ENCODE data around the gene GALNT10. TPM values are rescaled to one million over a fixed set of nuclear protein-coding genes. Genes with fewer than 3 reads are reported as not detected.

Gene GALNT10
- total and polyA plus RNA-seq, 2 of the 4 experiments (the other 2 are of a cell fraction) = 46.2 to 67.0 TPM

GRCh38 chr5:154460172-154460571 lies 269.6 kb downstream of the GALNT10 start:
- POLR2A ChIA-PET (ENCODE audit: unreplicated experiment) = no interaction called here
- Histone ChIP-seq H3K18ac (ENCODE audit: low read depth, low read length) (no peak overlapping the region), H2BK15ac (ENCODE audit: low read depth, low read length) (no peak overlapping the region), H3K4me2 (ENCODE audit: low read depth, low read length) (no peak overlapping the region), H2BK5ac (ENCODE audit: low read depth, low read length, poor library complexity, severe bottlenecking) (no peak overlapping the region), H2AK5ac (ENCODE audit: low read depth, low read length) (no peak overlapping the region), H2AK9ac (replicated peaks; ENCODE audit: low read depth, low read length, poor library complexity) (no peak overlapping the region), H3K27me3 (ENCODE audit: control insufficient read depth, insufficient read depth, low read length) (no peaks in the 10 kb centered on the region), H3K56ac (ENCODE audit: extremely low read depth, insufficient read depth, low read length) (no peak overlapping the region), H2BK20ac (ENCODE audit: low read depth, low read length) (no peak overlapping the region), H3K9ac (ENCODE audit: low read depth, low read length) (no peak overlapping the region), H4K8ac (ENCODE audit: low read depth in 2 of 2, low read length in 2 of 2) (no peak overlapping the region), H2AFZ (replicated peaks; ENCODE audit: low read length, poor library complexity) (no peak overlapping the region), H3K4ac (ENCODE audit: low read depth, low read length) (no peak overlapping the region), H3K27ac (ENCODE audit: insufficient read depth, low read length) (no peak overlapping the region), H3K36me3 (ENCODE audit: control insufficient read depth, insufficient read depth, low read length) (peaks cover 22% of the 10 kb centered on the region), H2BK120ac (ENCODE audit: low read depth, low read length) (no peak overlapping the region), H3K9me3 (ENCODE audit: control insufficient read depth, insufficient read depth, low read length) (no peaks in the 10 kb centered on the region), H3K4me3 (ENCODE audit: insufficient read depth, low read depth, low read length) (no peak overlapping the region), H3K4me1 (ENCODE audit: control insufficient read depth, insufficient read depth, low read length) (no peaks in the 10 kb centered on the region), H3K79me1 (ENCODE audit: low read depth in 1 of 2, low read length in 2 of 2) (no peaks in the 10 kb centered on the region), H4K20me1 (ENCODE audit: insufficient read depth, low read length) (no peaks in the 10 kb centered on the region), H3K9me1 (ENCODE audit: insufficient read depth, low read length) (no peaks in the 10 kb centered on the region), H4K91ac (ENCODE audit: insufficient read depth, low read depth, low read length) (no peak overlapping the region), H4K5ac (ENCODE audit: low read depth, low read length) (no peak overlapping the region), H3K23ac (ENCODE audit: low read depth, low read length) (no peak overlapping the region), H3K14ac (replicated peaks; ENCODE audit: low read depth, low read length) (no peak overlapping the region)
- ATAC-seq (ENCODE audit: low read depth) = no peak
- no peak for DNase-seq
- WGBS, 2 experiments (ENCODE audit: extremely low coverage in 2 of 2, insufficient read length in 1 of 2) = no CpG with 5 or more reads among the region's 4 CpGs
- no TSS peak for BruUV-seq (replicated peaks)
- in situ Hi-C loops (cut with MboI; ENCODE audit: low sequenced_read_pairs) = loop anchor here (25.0 kb wide), 1 partner anchor 352 kb away; no protein-coding TSS in a partner anchor
- TF ChIP-seq RFX5 (IDR thresholded peaks at IDR 0.05; ENCODE audit: low read depth, low read length) = no peak
- TF ChIP-seq CHD1 (IDR thresholded peaks at IDR 0.05; ENCODE audit: low read depth, low read length) = no peak
- TF ChIP-seq, protein P1, sequence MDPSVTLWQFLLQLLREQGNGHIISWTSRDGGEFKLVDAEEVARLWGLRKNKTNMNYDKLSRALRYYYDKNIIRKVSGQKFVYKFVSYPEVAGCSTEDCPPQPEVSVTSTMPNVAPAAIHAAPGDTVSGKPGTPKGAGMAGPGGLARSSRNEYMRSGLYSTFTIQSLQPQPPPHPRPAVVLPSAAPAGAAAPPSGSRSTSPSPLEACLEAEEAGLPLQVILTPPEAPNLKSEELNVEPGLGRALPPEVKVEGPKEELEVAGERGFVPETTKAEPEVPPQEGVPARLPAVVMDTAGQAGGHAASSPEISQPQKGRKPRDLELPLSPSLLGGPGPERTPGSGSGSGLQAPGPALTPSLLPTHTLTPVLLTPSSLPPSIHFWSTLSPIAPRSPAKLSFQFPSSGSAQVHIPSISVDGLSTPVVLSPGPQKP (IDR thresholded peaks at IDR 0.05; ENCODE audit: borderline replicate concordance, low read depth, low read length) = no peak
- TF ChIP-seq FOS (IDR thresholded peaks at IDR 0.05; ENCODE audit: low read depth, low read length) = no peak
- TF ChIP-seq MAFK (IDR thresholded peaks at IDR 0.05; ENCODE audit: low read depth, low read length) = no peak
- no peak for TF ChIP-seq MAZ (IDR thresholded peaks at IDR 0.05; ENCODE audit: borderline replicate concordance, low read depth, low read length)
- TF ChIP-seq RCOR1 (IDR thresholded peaks at IDR 0.05; ENCODE audit: insufficient replicate concordance, low read length) = no peak
- no peak for TF ChIP-seq NFE2L2 (IDR thresholded peaks at IDR 0.05; ENCODE audit: low read depth, low read length)
- no peak for TF ChIP-seq RAD21 (IDR thresholded peaks at IDR 0.05; ENCODE audit: low read length)
- no peak for TF ChIP-seq POLR2A (IDR thresholded peaks at IDR 0.05; ENCODE audit: low read depth, low read length)
- TF ChIP-seq, protein P2, sequence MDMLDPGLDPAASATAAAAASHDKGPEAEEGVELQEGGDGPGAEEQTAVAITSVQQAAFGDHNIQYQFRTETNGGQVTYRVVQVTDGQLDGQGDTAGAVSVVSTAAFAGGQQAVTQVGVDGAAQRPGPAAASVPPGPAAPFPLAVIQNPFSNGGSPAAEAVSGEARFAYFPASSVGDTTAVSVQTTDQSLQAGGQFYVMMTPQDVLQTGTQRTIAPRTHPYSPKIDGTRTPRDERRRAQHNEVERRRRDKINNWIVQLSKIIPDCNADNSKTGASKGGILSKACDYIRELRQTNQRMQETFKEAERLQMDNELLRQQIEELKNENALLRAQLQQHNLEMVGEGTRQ (IDR thresholded peaks at IDR 0.05; ENCODE audit: low read depth, low read length) = no peak
- TF ChIP-seq BHLHE40 (IDR thresholded peaks at IDR 0.05; ENCODE audit: low read depth, low read length) = no peak
- TF ChIP-seq SMC3 (IDR thresholded peaks at IDR 0.05; ENCODE audit: low read depth, low read length) = no peak
- no peak for TF ChIP-seq CEBPB (IDR thresholded peaks at IDR 0.05; ENCODE audit: low read depth, low read length)
- TF ChIP-seq, protein P3, sequence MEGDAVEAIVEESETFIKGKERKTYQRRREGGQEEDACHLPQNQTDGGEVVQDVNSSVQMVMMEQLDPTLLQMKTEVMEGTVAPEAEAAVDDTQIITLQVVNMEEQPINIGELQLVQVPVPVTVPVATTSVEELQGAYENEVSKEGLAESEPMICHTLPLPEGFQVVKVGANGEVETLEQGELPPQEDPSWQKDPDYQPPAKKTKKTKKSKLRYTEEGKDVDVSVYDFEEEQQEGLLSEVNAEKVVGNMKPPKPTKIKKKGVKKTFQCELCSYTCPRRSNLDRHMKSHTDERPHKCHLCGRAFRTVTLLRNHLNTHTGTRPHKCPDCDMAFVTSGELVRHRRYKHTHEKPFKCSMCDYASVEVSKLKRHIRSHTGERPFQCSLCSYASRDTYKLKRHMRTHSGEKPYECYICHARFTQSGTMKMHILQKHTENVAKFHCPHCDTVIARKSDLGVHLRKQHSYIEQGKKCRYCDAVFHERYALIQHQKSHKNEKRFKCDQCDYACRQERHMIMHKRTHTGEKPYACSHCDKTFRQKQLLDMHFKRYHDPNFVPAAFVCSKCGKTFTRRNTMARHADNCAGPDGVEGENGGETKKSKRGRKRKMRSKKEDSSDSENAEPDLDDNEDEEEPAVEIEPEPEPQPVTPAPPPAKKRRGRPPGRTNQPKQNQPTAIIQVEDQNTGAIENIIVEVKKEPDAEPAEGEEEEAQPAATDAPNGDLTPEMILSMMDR (conservative IDR thresholded peaks at IDR 0.05; ENCODE audit: low read depth, low read length) = no peak
- no peak for TF ChIP-seq MXI1 (IDR thresholded peaks at IDR 0.05; ENCODE audit: borderline replicate concordance, low read depth, low read length)
- intact Hi-C loops (cut with micrococcal nuclease) = loop anchor here (5.0 kb wide), 1 partner anchor 488 kb away; no protein-coding TSS in a partner anchor
- dilution Hi-C loops (cut with HindIII; ENCODE audit: low sequenced_read_pairs, unreplicated experiment) = no loop called here
- CTCF ChIA-PET = interaction anchor here (1.1 to 1.3 kb wide), 2 partner anchors 143 to 388 kb away, joined by 3 to 4 read pairs; no protein-coding TSS in a partner anchor

All from IMR-90 (cell line).